Measurements from ENCODE around the gene TMEM82.

TMEM82 gene

DNA sequence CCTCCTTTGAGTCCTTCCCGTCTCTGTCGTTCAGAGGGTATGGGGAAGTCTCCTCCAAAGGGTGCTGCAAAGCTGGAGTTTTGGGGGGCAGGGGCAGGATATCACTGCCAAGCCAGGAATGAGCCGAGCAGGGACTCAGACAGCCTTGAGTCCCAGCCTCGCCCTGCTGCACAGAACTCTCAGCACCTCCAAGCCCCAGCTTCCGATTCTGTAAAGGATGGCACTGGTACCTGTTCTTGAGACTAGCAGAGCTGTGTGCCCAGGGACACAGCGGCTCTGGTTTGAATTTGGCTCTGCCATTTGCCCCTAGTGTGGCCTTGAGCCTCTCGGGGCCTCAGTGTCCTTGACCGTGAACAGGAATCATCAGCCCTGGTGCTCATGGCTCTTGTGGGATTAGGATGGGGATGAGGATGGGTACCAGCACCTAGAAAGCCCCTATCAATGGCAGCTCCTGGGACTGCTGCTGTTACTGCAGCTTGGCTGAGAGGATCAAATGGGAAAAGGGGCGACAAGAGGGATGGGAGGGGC is 14.8 kb downstream of the TMEM82 start:
- DNase-seq (ENCODE audit: low read depth), result no peak

DNA sequence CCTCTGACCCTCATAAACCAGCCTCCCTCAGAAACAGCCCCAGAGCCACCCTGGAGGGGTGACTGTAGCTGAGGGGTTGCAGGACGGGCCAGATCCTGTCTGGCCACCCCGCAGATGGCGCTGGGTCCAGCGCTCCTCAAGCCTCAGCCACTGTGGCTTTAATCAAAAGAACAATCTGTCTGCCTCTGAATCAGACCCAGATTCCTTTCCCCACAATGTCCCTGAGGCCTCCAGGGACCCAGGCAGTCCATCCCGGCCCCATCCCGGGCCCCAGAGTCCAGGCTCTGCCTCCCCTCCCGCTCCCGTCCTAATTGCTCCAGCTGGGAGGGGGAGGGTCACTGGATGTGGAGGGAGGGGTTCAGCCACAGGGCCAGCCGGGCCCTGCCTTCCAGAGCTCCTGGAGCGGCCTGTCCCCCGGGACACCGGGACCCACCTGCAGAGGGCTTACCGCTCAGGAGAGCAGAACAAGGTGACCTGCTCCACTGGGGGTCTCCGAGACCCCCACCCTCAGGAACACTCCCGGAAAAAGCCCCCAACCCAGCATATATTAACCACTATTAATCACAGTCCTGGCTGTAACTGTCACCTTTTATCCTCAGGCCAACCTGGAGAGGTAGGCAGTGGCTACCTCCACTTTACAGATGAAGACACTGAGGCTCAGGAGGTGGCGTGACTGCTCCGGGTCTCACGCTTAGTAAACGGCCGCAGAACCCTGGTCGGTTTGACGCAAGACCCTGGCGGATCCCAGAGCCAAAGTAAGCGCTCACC is 15.5 kb downstream of the TMEM82 start:
- DNase-seq (ENCODE audit: low read depth), result no peak

DNA sequence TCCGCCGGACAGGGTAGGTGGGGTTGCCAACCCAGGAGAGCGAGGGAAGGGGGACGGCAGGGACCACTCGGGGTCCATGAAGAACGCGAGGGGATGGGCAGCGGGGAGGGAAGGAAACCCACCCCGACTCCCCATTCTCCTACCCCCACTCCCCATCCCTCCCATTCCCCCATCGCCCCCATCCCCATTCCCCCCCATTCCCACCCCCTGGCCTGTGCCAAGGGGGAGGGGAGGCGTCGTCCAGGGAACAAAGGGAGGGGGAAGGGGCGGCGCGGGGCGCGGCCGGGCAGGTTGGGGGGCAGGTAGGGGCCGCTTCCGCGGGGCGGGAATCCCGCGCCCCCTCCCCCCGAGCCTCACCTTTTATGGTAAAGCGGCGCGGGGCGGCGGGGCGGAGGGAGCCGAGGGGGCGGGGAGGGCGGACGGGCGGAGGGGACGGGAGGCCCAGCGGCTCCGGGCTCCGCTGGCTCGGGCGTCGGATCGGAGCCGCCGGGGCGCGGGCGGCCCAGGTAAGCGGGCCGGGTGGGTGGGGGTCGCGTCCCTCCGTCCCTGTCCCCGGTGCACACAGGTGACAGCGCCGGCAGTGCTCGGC is 16.1 kb downstream of the TMEM82 start, which contains the start of gene FBLIM1:
Gene FBLIM1, plus strand, starts transcription at position 453 of the 589 bp plus-strand sequence. CDS start 6,189 bp downstream, outside the sequence.
- DNase-seq (ENCODE audit: low read depth), result no peak

DNA sequence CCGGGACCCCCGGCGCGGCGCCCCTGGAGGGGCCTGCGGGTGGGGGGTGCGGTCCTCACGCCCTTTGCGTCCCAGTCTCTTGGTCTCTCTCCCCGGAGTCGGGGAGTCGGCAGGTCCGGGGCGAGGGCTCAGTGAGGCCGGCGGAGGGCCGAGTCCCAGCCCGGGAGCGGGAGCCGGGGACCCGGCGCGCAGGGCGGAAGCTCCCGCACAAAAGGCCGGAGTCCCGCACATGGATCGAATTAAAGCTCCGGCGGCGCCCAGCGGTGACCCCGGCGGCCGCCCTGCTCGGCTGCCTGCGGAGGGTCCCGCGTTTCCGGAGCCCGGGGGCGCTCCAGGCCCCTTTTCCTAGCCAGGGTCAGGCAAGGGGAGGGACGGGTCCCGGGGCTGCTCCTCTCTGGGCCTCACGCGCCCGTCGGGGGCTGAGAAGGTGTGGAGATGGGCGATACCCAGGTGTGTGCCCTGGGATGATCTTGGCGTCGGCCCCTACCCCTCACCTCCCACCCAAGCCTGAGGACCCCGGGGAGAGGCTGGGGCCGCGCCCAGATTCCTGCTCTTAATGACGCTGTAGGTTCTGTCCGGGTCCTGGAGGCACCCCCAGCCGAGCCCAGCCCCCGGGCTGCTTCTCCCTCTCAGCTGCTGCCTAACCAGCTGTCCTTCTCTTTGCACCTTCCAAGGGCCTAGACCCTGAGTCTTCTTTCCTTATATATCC is 16.8 kb downstream of the TMEM82 start:
- no peak for DNase-seq (ENCODE audit: low read depth)

DNA sequence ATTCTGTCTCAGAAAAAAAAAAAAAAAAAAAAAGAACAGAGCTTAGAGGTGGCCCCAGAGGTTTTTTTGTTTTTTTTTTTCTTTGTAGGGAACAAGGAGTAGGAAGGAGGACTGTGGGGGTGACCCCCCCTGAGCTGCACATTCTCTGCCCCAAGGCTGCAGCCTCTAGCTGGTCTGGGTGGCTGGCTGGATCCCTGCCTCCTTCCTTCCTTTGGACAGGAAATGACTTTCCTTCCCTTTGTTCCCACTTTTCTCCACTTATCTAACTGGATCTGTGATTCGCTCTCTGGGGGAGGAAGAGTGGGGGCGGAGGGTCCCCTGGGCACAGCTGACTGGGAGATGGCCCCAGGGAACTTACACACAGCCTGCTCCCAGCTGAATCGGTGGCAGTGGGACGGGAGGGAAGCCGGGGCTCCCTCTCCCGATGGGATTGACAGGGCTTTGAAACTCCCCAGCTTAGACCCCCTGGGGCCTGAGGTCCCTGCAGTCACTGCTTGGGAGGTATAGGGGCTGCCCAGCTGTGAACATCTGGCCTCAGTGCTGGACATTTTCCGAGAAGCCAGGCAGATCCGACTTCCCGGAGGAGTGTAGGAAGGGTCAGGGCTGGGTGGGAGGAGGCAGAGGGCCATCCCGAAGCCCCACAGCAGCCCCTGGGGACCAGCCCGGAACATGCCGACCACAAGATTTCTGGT is 18.4 kb downstream of the TMEM82 start:
- DNase-seq (ENCODE audit: low read depth), result no peak

DNA sequence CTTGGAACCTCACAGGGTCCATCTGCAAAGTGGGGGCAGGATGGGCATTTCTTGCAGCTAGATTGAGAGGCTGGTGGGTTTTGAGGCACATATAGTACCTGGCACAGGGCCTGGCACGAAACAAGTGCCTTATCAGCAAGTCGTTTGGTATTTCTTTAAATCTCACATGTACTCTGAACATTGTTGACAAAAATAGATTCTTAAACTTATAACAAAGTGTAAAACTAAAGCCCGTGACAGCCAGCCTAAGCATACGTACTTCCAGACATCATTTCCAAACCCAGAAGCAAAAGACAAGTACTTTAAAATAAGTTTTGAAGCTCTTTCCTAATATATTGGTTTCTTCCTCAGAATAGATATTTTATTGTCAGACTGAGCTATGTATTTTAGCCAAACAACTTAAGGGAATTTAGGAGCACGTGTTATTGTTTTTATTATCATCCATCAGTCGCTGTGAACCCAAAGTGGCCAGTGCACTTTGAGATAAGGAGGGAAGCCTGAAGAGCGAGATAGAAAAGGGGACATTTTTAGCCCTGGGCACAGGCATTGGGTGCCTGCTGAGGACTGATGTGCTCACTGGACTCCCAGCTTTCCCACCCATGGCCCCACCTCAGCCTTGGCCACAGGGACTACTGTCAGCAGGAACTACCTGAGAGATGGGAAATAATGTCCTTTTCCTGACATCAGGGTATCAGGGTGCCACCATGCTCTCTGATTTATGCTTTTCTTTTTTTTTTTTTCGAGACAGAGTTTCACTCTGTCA is 19.2 kb downstream of the TMEM82 start:
- no peak for DNase-seq (ENCODE audit: low read depth)

DNA sequence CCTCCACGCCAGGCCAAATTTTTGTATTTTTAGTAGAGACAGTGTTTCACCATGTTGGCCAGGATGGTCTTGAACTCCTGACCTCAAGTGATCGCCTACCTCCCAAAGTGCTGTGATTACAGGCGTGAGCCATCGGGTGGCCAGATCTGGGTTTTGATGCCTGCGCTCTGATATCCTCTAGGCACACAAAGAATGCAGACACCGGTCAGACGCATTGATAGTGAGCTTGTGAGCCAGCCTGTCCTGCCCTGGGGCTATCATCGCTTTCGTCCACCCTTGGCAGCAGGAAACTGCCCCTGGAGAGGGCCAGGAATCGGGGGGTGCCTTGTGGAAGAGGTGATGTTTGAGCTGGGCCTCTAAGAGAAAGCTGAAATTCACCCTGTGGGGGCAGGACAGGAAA is 20.2 kb downstream of the TMEM82 start:
- DNase-seq (ENCODE audit: low read depth), result no peak

DNA sequence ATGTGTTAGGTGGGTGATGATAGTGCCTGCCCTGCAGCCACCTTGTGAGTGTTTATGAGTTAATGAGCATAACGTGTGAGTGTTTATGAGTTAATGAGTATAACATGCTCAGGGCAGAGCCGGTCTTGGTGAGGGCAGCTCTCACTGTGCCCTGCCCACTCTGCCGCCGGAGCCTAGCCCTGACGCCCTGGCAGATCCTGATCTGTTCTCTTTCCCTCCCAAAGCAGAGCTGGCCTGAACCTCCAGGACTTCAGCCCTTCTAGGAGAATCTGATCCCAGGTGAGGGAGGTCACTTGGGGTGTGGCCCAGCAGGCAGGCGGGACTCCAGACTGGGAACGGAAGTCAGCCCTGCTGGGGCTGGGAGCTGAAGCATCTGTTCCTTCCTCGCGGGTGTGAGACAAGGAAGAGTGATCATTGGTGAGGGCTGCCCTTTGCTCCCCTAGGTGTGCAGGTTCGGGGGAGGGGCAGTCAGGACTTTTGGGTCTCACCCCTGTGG is 22.0 kb downstream of the TMEM82 start:
- no peak for DNase-seq (ENCODE audit: low read depth)

DNA sequence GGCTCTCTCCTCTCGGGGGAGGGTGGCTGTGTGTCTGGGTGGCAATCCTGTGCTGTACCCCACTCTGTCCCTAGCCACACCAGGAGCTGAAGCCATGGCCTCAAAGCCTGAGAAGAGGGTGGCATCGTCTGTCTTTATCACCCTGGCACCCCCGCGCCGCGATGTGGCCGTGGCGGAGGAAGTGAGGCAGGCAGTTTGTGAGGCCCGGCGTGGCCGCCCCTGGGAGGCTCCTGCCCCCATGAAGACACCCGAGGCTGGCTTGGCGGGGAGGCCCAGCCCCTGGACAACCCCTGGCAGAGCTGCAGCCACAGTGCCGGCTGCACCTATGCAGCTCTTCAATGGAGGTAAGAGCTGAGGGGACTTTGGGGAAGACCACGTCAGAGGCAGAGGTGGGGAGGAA is 22.6 kb downstream of the TMEM82 start:
- DNase-seq (ENCODE audit: low read depth), result no peak

DNA sequence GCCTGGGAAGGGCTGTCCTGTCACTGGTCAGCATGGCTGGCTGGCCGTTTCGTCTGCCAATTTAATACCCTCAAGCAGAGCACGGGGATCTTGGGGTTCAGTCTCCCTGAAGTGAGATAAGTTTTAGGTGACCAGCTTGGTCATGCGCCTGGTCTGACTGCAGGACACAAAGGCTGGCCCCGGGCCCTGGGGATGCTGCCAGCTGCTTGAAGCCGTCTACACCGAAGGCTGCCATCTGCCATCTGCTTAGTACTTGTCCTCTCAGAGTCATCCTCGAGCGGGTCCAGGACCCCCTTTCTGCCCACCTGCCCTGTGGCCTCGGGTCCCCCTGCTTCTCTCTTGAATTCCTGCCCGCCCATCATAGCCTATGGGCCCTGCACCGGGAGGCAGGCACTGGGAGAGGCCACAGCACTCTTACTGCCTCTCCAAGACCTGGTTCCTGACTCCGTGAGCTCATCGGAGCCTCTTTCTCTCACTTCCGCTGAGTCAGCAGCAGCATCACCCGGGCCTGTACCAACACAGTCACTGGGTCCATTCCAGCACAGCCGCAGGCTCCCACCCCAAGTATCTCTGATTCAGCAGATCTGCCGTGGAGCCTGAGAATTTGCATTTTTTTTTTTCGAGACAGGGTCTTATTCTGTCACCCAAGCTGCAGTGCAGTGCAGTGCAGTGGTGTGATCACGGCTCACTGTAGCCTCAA is 23.3 kb downstream of the TMEM82 start:
- DNase-seq (ENCODE audit: low read depth), result no peak

DNA sequence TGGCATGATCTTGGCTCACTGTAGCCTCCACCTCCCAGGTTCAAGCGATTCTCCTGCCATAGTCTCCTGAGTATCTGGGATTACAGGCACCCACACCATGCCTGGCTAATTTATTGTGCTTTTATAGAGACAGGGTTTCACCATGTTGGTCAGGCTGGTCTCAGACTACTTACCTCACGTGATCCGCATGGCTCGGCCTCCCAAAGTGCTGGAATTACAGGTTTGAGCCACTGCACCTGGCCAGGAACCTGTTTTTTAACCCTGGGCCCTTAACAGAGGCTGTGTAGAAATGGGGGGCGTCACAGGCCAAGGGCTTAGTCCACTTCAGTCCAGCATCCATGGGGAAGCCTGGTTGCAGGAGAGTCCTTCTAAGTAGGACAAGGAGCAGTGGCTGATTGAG is 25.6 kb downstream of the TMEM82 start:
- no peak for DNase-seq (ENCODE audit: low read depth)

DNA sequence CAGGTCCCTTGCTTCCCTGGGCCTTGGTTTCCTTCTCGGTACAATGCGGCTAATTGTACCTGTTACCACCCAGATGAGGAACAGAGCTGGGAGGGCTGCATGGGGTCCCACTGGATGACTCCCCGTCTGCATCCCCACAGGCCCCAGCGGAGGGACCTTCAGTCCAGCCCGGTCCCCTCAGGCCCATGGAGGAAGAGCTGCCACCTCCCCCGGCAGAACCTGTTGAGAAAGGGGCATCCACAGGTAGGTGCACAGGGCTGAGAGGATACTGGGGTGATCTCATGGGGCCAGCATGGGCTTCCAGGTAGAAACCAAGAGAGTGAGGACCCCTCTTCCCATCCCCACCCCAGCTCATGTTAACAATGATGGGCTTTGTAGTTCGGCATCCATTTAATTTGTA is 26.1 kb downstream of the TMEM82 start:
- DNase-seq (ENCODE audit: low read depth), result no peak

DNA sequence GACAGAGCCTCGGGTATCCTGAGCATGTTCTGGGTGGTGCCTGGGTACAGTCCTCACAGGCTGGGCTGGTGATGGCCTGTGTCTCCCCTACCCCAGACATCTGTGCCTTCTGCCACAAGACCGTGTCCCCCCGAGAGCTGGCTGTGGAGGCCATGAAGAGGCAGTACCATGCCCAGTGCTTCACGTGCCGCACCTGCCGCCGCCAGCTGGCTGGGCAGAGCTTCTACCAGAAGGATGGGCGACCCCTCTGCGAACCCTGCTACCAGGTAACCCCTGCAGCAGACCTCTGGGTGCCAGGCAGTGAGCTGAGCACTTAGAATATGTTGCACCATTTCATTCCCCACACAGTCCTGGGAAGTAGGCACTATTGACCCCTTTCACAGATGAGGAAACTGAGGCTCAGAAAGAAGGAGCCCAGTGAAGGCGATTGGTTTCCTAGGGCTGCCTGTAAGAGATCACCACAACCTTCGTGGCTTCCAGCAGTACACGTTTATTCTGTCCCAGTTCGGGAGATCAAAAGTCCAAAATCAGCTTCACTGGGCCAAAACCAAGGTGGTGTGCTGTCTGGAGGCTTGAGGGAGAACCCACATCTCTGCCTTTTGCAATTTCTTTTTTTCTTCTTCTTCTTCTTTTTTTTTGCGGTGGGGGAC is 28.1 kb downstream of the TMEM82 start:
- DNase-seq (ENCODE audit: low read depth), result no peak

DNA sequence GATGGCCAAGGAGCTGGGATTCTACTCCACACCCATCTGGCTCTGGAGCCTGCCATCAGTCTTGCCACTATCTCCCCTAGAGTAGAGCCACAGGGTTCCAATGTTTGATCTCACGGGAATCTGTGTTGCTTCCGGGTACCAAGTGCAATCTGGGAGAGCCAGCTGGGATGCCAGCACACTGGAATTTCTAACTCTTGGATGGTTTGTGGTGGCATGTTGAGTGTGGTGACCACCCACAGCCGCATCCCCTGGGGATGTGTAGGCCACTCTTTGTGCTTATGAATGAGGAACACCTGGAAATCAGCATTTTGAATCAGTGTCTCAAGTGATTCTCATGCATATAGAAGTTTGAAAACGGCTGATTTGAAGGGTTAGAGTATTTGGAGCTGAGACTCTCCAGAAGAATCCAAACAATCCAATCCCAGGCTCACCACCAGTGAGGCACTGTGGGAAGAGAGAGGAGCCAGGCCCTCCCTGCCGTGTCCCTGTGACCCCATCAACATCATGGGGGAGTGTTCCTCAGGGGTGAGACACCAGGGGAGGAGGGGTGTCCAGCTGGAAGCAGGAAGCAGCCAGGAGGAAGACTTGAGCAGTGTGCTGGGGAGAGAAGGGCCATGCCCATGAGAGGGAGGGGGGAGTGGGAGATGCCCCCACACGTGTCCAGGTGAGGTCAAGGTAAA is 29.7 kb downstream of the TMEM82 start:
- no peak for DNase-seq (ENCODE audit: low read depth)

DNA sequence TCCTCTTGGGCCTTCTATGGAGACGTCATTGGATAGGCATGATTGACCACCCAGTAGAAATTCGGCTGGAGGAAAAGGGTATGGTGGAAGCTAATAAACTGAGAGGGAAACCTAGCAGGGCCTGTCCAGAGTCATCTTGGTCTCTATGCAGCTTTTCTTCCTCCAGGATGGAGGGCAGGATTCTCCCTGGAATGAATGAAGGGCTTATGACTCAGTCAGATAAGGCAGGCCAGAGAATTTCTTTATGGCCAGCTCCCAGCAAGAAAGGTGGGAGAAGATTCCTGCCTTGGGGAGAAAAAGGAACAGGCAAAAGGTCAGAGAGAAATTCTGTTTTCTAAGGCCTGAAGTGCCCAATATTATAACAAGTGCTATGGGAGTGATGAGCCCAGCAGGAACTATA is 33.4 kb downstream of the TMEM82 start:
- DNase-seq (ENCODE audit: low read depth), result no peak

DNA sequence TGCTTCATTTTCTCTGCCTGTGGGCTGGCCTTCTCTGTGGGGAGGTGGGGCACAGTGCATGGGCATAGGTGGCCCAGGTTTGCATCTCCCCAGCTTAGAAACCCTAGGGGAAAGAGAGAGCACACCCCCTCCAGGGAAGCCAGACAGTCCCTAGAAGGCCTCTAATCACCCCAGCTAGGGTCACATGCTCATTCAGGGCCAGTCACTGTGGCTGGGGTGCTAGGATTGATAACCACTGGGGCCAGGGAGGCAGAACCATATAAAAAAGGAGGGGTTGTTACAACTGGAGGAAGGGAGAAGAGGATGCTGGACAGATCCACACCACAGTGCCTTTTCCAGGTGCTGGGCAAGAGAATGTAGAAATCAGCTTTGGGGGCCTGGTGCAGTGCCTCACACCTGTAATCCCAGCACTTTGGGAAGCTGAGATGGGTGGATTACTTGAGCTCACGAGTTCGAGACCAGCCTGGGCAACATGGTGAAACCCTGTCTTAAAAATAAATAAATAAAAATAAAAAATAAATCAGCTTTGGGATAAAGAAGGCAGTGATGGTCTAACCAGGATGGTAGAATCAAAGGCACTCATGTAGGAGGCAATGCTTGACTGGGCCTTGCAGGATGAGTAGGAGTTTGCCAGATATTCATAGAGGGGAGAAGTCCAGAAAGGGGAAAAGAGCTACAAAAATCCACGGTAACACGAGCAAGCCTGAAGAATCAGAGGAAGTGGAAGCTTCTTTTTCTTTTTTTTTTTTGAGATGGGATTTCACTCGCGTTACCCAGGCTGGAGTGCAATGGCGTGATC is 35.8 kb downstream of the TMEM82 start:
- DNase-seq (ENCODE audit: low read depth), result no peak

DNA sequence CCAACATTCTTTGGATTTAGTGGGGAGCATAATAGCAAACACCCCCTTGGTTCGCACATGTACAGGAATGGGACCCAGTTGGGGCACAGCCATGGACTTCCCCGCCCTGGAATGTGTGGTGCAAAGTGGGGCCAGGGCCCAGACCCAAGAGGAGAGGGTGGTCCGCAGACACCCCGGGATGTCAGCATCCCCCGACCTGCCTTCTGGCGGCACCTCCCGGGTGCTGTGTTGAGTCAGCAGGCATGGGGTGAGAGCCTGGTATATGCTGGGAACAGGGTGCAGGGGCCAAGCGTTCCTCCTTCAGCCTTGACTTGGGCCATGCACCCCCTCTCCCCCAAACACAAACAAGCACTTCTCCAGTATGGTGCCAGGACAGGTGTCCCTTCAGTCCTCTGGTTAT is 43.4 kb downstream of the TMEM82 start:
- no peak for DNase-seq (ENCODE audit: low read depth)

DNA sequence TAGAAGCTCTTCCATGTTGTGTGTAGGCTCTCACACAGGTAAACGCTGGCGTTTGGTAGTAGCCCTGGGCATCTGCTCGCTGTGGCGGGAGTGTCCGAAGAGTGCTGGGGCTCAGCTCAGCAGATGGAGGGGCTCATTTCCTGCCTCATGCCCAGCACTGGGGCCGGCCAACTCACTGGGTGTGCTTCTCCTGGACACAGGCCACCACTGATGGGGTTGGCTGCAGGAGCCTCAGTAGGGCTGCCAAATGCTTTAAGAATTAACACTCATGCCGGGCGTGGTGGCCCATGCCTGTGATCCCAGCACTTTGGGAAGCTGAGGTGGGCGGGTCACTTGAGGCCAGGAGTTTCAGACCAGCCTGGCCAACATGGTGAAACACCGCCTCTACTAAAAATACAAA is 44.3 kb downstream of the TMEM82 start:
- no peak for DNase-seq (ENCODE audit: low read depth)
